Measurements from ENCODE around the gene LRRC2. TPM values are rescaled to one million over a fixed set of nuclear protein-coding genes. Genes with fewer than 3 reads are reported as not detected.

The LRRC2 gene
- total and polyA plus RNA-seq, 2 donors (not counting 3 experiments of a cell fraction or from before 2014, with no cell fraction given) = 0.14 to 0.73 TPM

GRCh38 chr3:46584598-46585467 is 18.7 kb upstream of the LRRC2 start:
- TF ChIP-seq CTCF (IDR thresholded peaks at IDR 0.05; ENCODE audit: extremely low read depth in 1 of 2, insufficient read depth in 1 of 2, low read depth in 1 of 2, low read length in 2 of 2) (no peak), MYC (IDR thresholded peaks at IDR 0.05; ENCODE audit: low read depth, low read length) (no peak), EZH2 (IDR thresholded peaks at IDR 0.05; ENCODE audit: borderline replicate concordance, low read depth, low read length, severe bottlenecking) (no peak), JUN (IDR thresholded peaks at IDR 0.05; ENCODE audit: borderline replicate concordance, insufficient read depth, insufficient read length, low read depth) (no peak), GATA2 (IDR thresholded peaks at IDR 0.05; ENCODE audit: insufficient read depth, insufficient read length, low read depth, low read length) (no peak), MAX (IDR thresholded peaks at IDR 0.05; ENCODE audit: insufficient read depth, insufficient read length) (no peak), FOS (IDR thresholded peaks at IDR 0.05; ENCODE audit: borderline replicate concordance, insufficient read depth, low read length) (no peak), POLR2A (IDR thresholded peaks at IDR 0.05; ENCODE audit: low read depth, low read length) (no peak), POLR2AphosphoS5 (IDR thresholded peaks at IDR 0.05; ENCODE audit: insufficient read depth, low read depth, low read length) (no peak)
- Histone ChIP-seq H3K4me2 (ENCODE audit: insufficient read depth, low read length) (no peak overlapping the region), H3K9ac (replicated peaks; ENCODE audit: extremely low read depth, insufficient read depth, low read length) (no peak overlapping the region), H3K9me1 (replicated peaks; ENCODE audit: control insufficient read depth, extremely low read depth, insufficient read depth, low read length) (no peaks in the 10 kb centered on the region), H2AFZ (ENCODE audit: low read depth, low read length) (no peak overlapping the region), H3K27ac (ENCODE audit: insufficient read depth, low read depth, low read length) (no peak overlapping the region), H3K79me2 (ENCODE audit: control insufficient read depth, insufficient read depth, low read length) (no peaks in the 10 kb centered on the region), H4K20me1 (replicated peaks; ENCODE audit: control insufficient read depth, extremely low read depth, insufficient read depth, low read length) (no peaks in the 10 kb centered on the region), H3K4me3 (replicated peaks in 1 of 3; ENCODE audit: insufficient read depth in 1 of 3, low read depth in 1 of 3, low read length in 3 of 3) (no peak overlapping the region), H3K36me3 (ENCODE audit: control insufficient read depth in 2 of 2, extremely low read depth in 1 of 2, insufficient read depth in 2 of 2, low read length in 2 of 2) (no peaks in the 10 kb centered on the region), H3K9me3 (replicated peaks; ENCODE audit: control insufficient read depth, insufficient read depth, low read length) (no peaks in the 10 kb centered on the region), H3K4me1 (ENCODE audit: control insufficient read depth, extremely low read depth, insufficient read depth, low read length) (no peaks in the 10 kb centered on the region), H3K27me3 (ENCODE audit: control insufficient read depth in 2 of 2, insufficient read depth in 2 of 2, low read length in 2 of 2) (no peaks in the 10 kb centered on the region)
- BruUV-seq (replicated peaks) = no TSS peak
- CTCF ChIA-PET = interaction anchor here (0.7 to 2.5 kb wide), 5 partner anchors 13 to 135 kb away, joined by 3 to 10 read pairs (median 3); no protein-coding TSS in a partner anchor
- POLR2A ChIA-PET = no interaction called here
- DNase-seq (ENCODE audit: low read depth, low spot score) (no peak), FAIRE-seq (no peak)
- dilution Hi-C loops (cut with MboI; ENCODE audit: extremely low pct_ligation_motif_present, low sequenced_read_pairs) (no loop called here), intact Hi-C loops (cut with micrococcal nuclease) (loop anchor here (5.0 kb wide), 1 partner anchor 523 kb away; no protein-coding TSS in a partner anchor)
